HT1080 (cell line): ENCODE results near the gene METRNL. TPM values are rescaled to one million over a fixed set of nuclear protein-coding genes. Genes with fewer than 3 reads are reported as not detected.

Source experiments
- DNase-seq: peaks from one replicate; pipeline ENCODE4 v3.0.0-alpha.2; 2015; ENCODE audit warnings: low read depth
- total RNA-seq: library from RNA; depleted of rRNA; stranded (reverse); fragments of >200 nt; shearing (Covaris generic); gene quantifications from 2 replicates; pipeline ENCODE4 v1.2.3, GENCODE V29; 2014

The METRNL gene
- total RNA-seq, 1 experiment from 2014 or later: 53.3 TPM

- DNase-seq: no peak
Measured at GRCh38 chr17:83089328-83090132, 10.1 kb downstream of the METRNL start.

DNA sequence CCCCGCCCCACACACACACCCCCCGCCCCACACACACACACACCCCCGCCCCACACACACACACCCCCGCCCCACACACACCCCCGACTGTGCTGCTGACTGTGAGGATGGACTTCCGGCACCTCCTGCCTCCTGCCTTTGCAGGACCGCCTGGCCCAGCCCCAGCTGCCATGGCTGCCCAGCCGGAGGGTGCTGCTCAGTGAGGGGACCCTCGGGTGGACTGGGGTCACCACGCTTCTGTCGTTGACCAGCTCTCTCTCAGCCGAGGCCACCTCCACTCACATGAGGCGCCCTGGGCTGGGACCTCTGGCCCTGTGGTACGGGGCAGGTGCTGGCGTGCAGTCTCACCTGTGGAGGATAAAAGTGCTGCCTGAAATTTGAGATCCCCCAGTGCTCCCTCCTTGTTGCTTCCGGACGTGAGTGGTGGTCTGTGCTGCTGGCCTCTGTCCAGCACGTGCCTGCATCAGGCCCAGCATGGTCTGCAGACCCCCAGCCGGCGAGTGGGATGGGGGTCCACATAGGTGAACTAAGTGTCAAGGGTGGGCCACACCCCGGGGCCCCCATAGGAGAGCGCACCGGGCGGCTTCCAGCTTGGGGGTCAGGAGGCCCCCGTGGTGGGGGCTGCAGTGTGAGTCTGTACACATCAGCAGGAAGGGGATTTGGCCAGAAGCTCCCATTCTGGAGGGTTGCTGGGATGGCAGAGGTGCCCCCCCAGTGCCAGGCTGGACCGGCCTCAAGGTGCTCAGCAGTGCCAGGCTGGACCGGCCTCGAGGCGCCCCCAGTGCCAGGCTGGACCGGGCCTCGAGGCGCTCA lies 11.2 kb downstream of the METRNL start:
- DNase-seq: no peak

DNA sequence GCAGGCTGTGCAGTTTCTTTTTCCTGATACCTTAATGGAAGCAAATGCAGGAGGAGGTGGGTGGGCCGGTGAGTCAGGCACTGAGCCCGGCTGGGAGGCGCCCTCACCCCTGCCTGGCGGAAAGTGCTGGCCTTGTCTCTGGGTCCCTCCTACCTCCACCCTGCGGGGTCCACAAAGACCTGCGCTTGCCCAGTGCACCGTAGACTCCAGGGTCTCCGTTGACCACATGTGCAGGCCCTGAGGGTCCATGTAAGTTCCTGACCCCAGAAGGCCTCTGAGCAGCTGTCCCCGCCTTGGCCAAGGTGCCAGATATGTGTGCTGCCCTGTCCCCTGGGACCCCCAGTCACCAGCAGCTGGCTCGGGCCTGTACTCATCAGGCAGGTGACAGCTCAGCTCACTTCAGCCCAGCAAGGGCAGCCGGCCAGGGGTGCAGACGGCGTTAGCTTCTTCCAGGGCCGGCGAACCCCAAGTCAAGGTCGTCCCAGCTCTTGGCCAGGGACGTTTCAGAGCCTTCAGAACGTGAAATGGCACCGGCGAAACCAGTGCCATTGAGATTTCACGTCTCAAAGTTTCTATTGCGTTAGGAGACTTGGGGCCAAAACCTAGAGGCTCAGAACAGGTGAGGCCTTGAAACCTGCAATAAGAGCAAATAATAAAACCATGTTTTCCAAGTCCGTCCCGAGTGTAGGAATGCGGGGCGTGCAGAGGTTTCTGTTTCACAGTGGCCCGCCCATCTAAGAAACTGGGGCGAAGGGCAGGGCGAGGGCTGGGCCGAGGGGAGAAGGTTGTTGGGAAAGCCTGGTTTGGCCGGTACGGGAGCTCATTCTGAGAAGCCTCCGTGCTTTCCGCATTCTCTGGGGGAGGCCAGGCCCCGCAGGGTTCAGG lies 12.1 kb downstream of the METRNL start:
- no peak for DNase-seq

- no peak for DNase-seq
Measured at GRCh38 chr17:83092186-83092585, 12.8 kb downstream of the METRNL start.

DNA sequence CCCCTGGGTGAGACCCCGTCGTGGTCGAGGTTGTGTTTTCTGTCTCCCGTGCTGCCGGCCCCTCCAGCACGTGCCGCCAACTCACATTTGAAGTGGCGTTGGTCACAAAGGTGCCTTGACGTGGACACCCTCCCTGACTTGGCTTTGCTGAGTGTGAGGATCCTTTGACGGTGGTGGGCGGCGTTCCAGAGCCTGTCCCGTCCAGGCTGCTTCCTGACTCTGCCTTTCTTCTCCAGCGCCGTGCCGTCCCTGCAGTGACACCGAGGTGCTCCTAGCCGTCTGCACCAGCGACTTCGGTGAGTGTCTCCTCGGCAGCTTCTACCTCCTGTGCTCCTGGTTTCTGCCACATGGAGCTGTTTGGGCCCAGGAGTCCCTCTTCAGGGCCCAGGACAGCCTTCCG lies 13.5 kb downstream of the METRNL start:
- no peak for DNase-seq

DNA sequence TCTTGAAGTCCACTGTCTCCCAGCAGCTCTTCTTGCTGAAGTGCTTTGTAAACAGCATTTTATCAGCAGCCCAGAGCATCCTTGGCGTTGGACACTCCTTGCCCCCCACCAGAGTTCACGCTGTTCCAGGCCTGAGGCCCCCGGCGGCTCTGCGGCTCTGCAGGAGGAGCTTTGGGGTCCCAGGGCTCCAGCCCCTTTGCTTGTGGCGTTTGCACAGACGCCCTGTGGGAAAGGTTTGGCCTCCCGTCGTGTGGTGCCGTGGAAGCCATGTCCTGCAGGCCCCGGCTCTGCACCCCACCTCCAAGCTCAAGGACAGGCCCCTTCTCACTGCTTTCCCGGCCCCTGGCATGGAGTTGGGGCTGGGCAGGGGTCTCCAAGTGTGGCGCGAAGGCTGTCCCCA lies 14.1 kb downstream of the METRNL start:
- DNase-seq: no peak

GRCh38 chr17:83094291-83094690 lies 14.9 kb downstream of the METRNL start:
- no peak for DNase-seq

DNA sequence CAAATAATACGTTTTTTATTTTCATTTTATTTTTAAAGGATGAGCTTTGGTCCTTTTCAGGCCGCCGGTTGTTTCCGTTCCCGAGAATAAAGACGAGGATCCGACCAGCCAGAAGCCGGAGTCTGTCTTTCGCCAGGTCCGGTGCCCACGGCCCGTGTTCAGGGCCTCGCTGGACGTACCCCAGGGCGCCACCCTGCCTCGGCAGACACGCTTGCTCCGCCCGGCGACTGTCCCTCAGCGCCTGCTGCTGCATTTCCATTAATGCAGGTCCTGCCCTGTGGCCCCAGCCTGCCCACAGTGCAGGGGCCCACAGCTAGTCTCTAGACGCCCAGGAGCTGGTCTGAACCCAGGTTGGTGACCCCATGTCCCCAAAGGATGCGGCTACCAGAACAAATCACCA lies 15.6 kb downstream of the METRNL start:
- DNase-seq: no peak

DNA sequence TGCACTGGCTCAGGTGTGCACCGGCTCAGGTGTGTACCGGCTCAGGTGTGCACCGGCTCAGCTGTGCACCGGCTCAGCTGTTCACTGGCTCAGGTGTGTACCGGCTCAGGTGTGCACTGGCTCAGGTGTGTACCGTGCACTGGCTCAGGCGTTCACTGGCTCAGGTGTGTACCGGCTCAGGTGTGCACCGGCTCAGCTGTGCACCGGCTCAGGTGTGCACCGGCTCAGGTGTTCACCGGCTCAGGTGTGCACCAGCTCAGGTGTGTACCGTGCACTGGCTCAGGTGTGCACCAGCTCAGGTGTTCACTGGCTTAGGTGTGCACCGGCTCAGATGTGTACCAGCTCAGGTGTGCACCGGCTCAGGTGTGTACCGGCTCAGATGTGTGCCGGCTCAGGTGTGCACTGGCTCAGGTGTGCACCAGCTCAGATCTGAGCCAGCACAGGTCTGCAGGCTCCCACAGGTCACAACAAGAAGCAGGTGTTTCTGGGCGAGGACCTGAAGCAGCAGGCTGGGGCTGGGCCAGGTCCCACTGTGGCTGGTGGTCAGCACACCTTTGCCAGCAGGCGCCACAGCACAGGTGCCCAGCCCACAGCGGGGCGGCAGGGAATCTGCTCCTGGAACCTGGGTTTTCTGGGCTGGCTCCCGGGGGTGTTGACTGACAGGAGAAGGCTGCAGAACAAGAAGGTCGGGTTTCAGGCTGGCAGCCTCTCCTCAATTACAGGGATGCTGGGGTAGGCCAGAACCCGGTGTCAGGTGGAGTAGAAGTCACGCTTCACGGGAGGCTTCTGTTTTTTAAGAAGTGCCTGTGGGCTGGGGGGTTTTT lies 17.2 kb downstream of the METRNL start:
- no peak for DNase-seq

GRCh38 chr17:83097831-83098230 lies 18.4 kb downstream of the METRNL start:
- DNase-seq: no peak

DNA sequence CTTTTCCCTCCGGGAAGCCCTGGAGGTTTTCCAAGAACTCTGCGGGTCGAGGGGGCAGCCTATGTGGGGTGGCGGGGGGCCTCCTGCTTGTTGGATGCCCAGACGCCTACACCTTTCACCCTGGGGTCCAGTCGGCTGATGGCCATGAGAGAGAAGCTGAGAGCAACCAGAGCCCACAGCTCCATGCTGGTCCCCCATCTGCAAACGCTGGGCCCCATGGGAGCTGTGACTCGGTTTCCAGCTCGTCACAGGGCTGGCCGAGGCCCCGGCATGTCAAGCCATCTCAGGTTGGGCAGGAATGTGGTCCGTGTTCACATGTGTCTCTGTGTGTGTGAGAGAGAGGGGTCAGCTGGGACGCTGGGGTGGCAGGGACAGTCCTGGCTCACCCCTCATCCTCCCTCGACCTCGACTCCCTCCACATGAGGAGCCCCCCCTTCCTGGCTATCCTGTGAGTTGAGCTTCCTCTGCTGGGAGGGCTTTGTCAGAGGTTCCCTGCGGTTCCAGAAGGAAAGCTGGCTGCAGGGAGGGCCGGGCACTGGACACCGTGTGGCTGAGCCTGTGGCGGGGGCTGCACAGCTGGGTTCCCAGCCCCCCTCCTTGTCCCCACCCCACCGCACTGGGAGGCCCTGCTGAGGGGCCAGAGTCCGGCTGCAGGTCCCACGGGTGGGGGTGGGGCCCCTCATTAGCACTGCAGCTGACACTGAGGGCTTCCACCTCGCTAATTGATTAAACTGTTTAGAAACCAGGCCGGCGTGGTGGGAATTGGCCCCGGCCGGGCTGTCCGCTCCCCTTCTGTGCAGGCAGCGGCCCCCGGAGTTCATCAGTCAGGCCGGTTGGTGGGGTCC lies 19.1 kb downstream of the METRNL start:
- DNase-seq: no peak

- DNase-seq: no peak
Measured at GRCh38 chr17:83099086-83099555, 19.7 kb downstream of the METRNL start.

- DNase-seq: no peak
Measured at GRCh38 chr17:83099570-83100181, 20.3 kb downstream of the METRNL start.

- no peak for DNase-seq
Measured at GRCh38 chr17:83100220-83100852, 20.9 kb downstream of the METRNL start.

DNA sequence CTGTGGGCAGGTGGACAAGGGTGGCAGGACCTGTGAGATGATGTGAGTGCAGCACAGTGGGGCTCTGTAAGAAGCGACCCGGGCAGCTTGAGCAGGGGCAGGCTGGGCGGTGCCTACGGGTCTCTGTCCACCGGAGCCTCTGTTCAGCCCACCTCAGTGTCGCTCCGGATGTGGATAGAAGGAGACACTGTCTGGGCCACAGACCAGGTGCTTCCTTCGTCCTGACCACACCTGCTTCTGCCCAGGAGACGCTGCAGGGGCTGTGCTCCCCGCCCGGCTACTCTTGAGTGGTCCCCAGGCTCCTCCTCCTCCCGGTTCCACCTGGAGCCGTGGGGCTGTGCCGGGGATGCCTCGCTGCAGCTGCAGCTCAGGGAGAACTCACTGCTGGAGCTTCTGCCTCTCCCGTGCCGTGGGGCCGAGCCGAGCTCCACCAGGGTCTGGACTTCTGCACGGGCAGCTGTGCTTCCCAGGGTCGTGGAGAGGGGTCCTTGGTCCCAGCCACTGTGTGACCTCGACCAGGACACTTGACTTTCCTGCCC lies 21.5 kb downstream of the METRNL start:
- no peak for DNase-seq

DNA sequence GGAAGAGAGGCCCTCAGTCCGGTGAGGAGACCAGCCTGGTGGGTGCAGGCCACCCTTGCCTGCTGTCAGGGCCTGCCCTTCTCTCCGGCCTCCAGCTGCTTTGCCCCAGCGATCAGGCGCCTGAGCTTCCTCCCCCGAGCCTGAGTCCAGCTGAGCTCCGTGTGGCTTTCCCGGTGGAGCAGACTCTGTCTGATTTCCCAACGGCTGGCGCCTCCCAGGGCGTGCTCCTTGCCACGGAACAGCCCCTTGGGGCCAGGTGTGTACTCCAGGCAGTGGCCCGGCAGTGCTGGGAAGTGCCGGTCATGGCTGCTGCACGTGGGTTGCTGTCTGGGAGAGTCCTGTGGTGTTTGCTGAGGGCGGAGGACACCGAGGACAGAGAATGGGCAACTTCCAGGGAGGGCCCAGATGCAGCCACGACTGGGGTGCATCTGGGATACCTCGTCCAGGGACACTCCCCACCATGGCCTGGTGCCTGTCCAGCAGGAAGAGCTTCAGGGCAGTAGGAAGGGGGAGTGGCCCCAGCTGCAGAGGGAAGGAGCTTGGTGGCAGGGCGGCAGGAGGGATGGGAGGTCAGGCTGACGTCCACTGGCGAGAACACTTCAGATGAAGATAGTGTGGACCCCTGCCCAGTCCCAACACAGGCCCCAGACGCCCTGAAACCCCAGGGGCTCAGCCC lies 22.5 kb downstream of the METRNL start:
- no peak for DNase-seq

DNA sequence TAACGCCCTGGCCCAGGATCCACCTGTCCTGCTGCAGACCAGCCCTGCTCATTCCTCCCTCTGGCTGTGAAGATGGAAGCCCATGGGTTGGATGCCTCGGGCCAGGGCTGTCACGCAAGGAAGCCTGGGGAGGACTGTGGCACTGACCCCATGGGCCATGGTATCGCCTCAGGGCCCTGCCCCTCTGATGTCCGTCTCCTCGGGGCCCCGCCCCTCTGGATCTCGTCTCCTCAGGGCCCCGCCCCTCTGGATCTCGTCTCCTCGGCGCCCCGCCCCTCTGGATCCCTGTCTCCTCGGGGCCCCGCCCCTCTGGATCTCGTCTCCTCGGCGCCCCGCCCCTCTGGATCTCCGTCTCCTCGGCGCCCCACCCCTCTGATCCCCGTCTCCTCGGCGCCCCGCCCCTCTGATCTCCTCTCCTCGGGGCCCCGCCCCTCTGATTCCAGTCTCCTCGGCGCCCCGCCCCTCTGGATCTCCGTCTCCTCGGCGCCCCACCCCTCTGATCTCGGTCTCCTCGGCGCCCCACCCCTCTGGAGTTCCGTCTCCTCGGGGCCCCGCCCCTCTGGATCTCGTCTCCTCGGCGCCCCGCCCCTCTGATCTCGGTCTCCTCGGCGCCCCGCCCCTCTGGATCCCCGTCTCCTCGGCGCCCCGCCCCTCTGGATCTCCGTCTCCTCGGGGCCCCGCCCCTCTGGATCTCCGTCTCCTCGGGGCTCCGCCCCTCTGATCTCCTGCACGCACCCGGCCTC lies 24.0 kb downstream of the METRNL start:
- DNase-seq: no peak
